Keratinocyte (primary cell): Measurements from ENCODE around the gene FRMD3. TPM values are rescaled to one million over a fixed set of nuclear protein-coding genes. Genes with fewer than 3 reads are reported as not detected.

ENCODE experiments used
- DNase-seq: peaks from one replicate; pipeline ENCODE4 v3.0.0-alpha.2; 2011; ENCODE audit warnings: low read depth, missing footprints, low spot score
- FAIRE-seq: peaks from 2 replicates; lab custom pipeline; 2011; peaks lifted over from hg19 to GRCh38; lab: Jason Lieb, UNC
- H2AFZ ChIP-seq: 2 replicates; pipeline ENCODE4 v1.6.0; 2012; ENCODE audit warnings: low read length, control low read depth, inconsistent platforms; ENCODE audit not compliant: control insufficient read depth
- H3K27ac ChIP-seq: 2 replicates; pipeline ENCODE4 v1.5.1; 2011; ENCODE audit warnings: low read length; ENCODE audit not compliant: control insufficient read depth, insufficient read depth
- H3K27me3 ChIP-seq: 3 replicates; pipeline ENCODE4 v1.6.0; 2011; ENCODE audit warnings: low read length; ENCODE audit not compliant: control insufficient read depth, insufficient read depth; ENCODE audit errors: extremely low read depth
- H3K36me3 ChIP-seq, 2 experiments: 2 replicates in 1 of 2; 3 replicates in 1 of 2; pipeline ENCODE4 v1.5.1; 2011; ENCODE audit warnings: low read length in 2 of 2, mild to moderate bottlenecking in 1 of 2; ENCODE audit not compliant: control insufficient read depth in 2 of 2, insufficient read depth in 2 of 2; ENCODE audit errors: extremely low read depth in 1 of 2
- H3K4me1 ChIP-seq: 3 replicates; pipeline ENCODE4 v1.5.1; 2011; ENCODE audit warnings: low read length; ENCODE audit not compliant: control insufficient read depth, insufficient read depth; ENCODE audit errors: extremely low read depth
- H3K4me2 ChIP-seq: 3 replicates; pipeline ENCODE4 v1.6.0; 2011; ENCODE audit warnings: low read depth, low read length; ENCODE audit not compliant: control insufficient read depth, insufficient read depth; ENCODE audit errors: extremely low read depth
- H3K4me3 ChIP-seq, 3 experiments: fragments of 200-600 bp in 1 of 3; sonication (generic) in 1 of 3; 2 replicates in 2 of 3; 3 replicates in 1 of 3; pipeline ENCODE4 v1.5.1; 2011 to 2016; ENCODE audit warnings: low read length in 3 of 3, mild to moderate bottlenecking in 3 of 3, control low read depth in 2 of 3, inconsistent platforms in 1 of 3, low read depth in 1 of 3, mixed read lengths in 1 of 3, mixed run types in 1 of 3, moderate library complexity in 1 of 3; ENCODE audit not compliant: control insufficient read depth in 2 of 3, insufficient read depth in 2 of 3; ENCODE audit errors: extremely low read depth in 1 of 3
- H3K79me2 ChIP-seq: 2 replicates; pipeline ENCODE4 v1.6.0; 2012; ENCODE audit warnings: low read length; ENCODE audit not compliant: control insufficient read depth, insufficient read depth
- H3K9ac ChIP-seq: 3 replicates; pipeline ENCODE4 v1.6.0; 2011; ENCODE audit warnings: low read length; ENCODE audit not compliant: control insufficient read depth, insufficient read depth; ENCODE audit errors: extremely low read depth
- H3K9me1 ChIP-seq: 3 replicates; pipeline ENCODE4 v1.6.0; 2011; ENCODE audit warnings: low read length; ENCODE audit not compliant: control insufficient read depth, insufficient read depth; ENCODE audit errors: extremely low read depth
- H3K9me3 ChIP-seq: 2 replicates; pipeline ENCODE4 v1.5.1; 2012; ENCODE audit warnings: low read depth, low read length; ENCODE audit not compliant: control insufficient read depth
- H4K20me1 ChIP-seq: 3 replicates; pipeline ENCODE4 v1.6.0; 2011; ENCODE audit warnings: low read length; ENCODE audit not compliant: control insufficient read depth, insufficient read depth; ENCODE audit errors: extremely low read depth
- CTCF ChIP-seq, 3 experiments: IDR thresholded peaks in 1 of 3; conservative IDR thresholded peaks in 1 of 3; optimal IDR thresholded peaks in 1 of 3; 2 replicates in 2 of 3; 3 replicates in 1 of 3; pipeline versions ENCODE3 to v1.5.1; 2011; ENCODE audit warnings: low read length in 3 of 3, mild to moderate bottlenecking in 3 of 3, moderate library complexity in 2 of 3, control low read depth in 1 of 3, inconsistent platforms in 1 of 3; ENCODE audit not compliant: insufficient read depth in 2 of 3; ENCODE audit errors: extremely low read depth in 1 of 3
- EZH2 ChIP-seq: IDR thresholded peaks from one replicate; pipeline ENCODE4 v1.6.1; 2012; ENCODE audit warnings: inconsistent platforms, mild to moderate bottlenecking, low read length, moderate library complexity
- dilution Hi-C: fragments of 300-500 bp; cut with MboI; formaldehyde crosslinking; loops from one replicate; pipeline ENCODE4 v1.7.0; 2020; ENCODE audit warnings: low sequenced_read_pairs; ENCODE audit not compliant: extremely low pct_ligation_motif_present
- polyA plus RNA-seq, 5 experiments: library from polyadenylated mRNA; depleted of rRNA in 3 of 5; stranded (reverse) in 3 of 5; stranded (forward) in 1 of 5; unstranded in 1 of 5; fragments of >200 nt; gene quantifications; 1 replicate in 1 of 5; 2 replicates in 3 of 5; 3 replicates in 1 of 5; pipeline versions ENCODE4 v1.2.1 to v1.2.3, GENCODE V29; 2011 to 2012; ENCODE audit warnings: missing spikeins in 2 of 5, low read depth in 1 of 5, low replicate concordance in 1 of 5

The FRMD3 gene
- polyA plus RNA-seq, 1 donor (not counting 4 experiments of a cell fraction or from before 2014, with no cell fraction given), result 0.21 TPM

GRCh38 chr9:83424831-83425230 lies 113.4 kb downstream of the FRMD3 start:
- no peaks in the 10 kb centered on the region for H3K4me1 ChIP-seq
- DNase-seq (no peak), FAIRE-seq (no peak)
- H3K79me2 ChIP-seq, result no peaks in the 10 kb centered on the region
- H3K27me3 ChIP-seq, result no peaks in the 10 kb centered on the region
- no peak overlapping the region for H3K27ac ChIP-seq
- H3K9me1 ChIP-seq, result no peaks in the 10 kb centered on the region
- H3K4me3 ChIP-seq, result no peak overlapping the region
- no peaks in the 10 kb centered on the region for H3K36me3 ChIP-seq
- TF ChIP-seq EZH2 (no peak), CTCF (optimal IDR thresholded peaks at IDR 0.05 in 1 of 3, IDR thresholded peaks at IDR 0.05 in 1 of 3, conservative IDR thresholded peaks at IDR 0.05 in 1 of 3; ENCODE audit: extremely low read depth in 1 of 3, insufficient read depth in 2 of 3, low read length in 3 of 3) (no peak)
- dilution Hi-C loops, result no loop called here
- no peaks in the 10 kb centered on the region for H3K9me3 ChIP-seq
- H4K20me1 ChIP-seq, result no peaks in the 10 kb centered on the region
- no peak overlapping the region for H3K9ac ChIP-seq
- no peak overlapping the region for H2AFZ ChIP-seq
- H3K4me2 ChIP-seq, result no peak overlapping the region

- DNase-seq (no peak), FAIRE-seq (no peak)
Observed at GRCh38 chr9:83423815-83424707, 114.1 kb downstream of the FRMD3 start.

More at GRCh38 chr9:83423815-83424707, 114.1 kb downstream of the FRMD3 start:
- Histone ChIP-seq H3K4me3 (no peak overlapping the region), H3K9me1 (no peaks in the 10 kb centered on the region), H3K27me3 (no peaks in the 10 kb centered on the region), H3K4me1 (no peaks in the 10 kb centered on the region), H3K9me3 (no peaks in the 10 kb centered on the region), H4K20me1 (no peaks in the 10 kb centered on the region), H2AFZ (no peak overlapping the region), H3K27ac (no peak overlapping the region), H3K79me2 (no peaks in the 10 kb centered on the region), H3K4me2 (no peak overlapping the region), H3K9ac (no peak overlapping the region), H3K36me3 (no peaks in the 10 kb centered on the region)
- dilution Hi-C loops, result no loop called here
- no peak for TF ChIP-seq EZH2
- TF ChIP-seq CTCF (optimal IDR thresholded peaks at IDR 0.05 in 1 of 3, IDR thresholded peaks at IDR 0.05 in 1 of 3, conservative IDR thresholded peaks at IDR 0.05 in 1 of 3; ENCODE audit: extremely low read depth in 1 of 3, insufficient read depth in 2 of 3, low read length in 3 of 3), result no peak
